ENCODE results near the gene THSD4. TPM values are rescaled to one million over a fixed set of nuclear protein-coding genes. Genes with fewer than 3 reads are reported as not detected.
A peak's percentile ranks its signal among the peaks of the same experiment; 100 is the strongest.

Gene THSD4
- polyA plus RNA-seq, 1 donor from 2014 or later: 0.46 TPM

GRCh38 chr15:71530116-71530515 lies 414.8 kb downstream of the THSD4 start:
- no peak overlapping the region for H3K27ac ChIP-seq (ENCODE audit: low read length)
- no peaks in the 10 kb centered on the region for H3K9me2 ChIP-seq (ENCODE audit: insufficient read depth, low read length)
- H3K79me2 ChIP-seq (replicated peaks; ENCODE audit: insufficient read depth, low read length): no peaks in the 10 kb centered on the region
- H3K9ac ChIP-seq (ENCODE audit: low read length): no peak overlapping the region
- no peak overlapping the region for H3K4me2 ChIP-seq (ENCODE audit: low read length)
- H3K27me3 ChIP-seq (ENCODE audit: insufficient read depth, low read depth, low read length): no peaks in the 10 kb centered on the region
- no peaks in the 10 kb centered on the region for H3K36me3 ChIP-seq (ENCODE audit: insufficient read depth, low read length)
- no peak for TF ChIP-seq POLR2AphosphoS5 (IDR thresholded peaks at IDR 0.05)
- TF ChIP-seq, protein P1, sequence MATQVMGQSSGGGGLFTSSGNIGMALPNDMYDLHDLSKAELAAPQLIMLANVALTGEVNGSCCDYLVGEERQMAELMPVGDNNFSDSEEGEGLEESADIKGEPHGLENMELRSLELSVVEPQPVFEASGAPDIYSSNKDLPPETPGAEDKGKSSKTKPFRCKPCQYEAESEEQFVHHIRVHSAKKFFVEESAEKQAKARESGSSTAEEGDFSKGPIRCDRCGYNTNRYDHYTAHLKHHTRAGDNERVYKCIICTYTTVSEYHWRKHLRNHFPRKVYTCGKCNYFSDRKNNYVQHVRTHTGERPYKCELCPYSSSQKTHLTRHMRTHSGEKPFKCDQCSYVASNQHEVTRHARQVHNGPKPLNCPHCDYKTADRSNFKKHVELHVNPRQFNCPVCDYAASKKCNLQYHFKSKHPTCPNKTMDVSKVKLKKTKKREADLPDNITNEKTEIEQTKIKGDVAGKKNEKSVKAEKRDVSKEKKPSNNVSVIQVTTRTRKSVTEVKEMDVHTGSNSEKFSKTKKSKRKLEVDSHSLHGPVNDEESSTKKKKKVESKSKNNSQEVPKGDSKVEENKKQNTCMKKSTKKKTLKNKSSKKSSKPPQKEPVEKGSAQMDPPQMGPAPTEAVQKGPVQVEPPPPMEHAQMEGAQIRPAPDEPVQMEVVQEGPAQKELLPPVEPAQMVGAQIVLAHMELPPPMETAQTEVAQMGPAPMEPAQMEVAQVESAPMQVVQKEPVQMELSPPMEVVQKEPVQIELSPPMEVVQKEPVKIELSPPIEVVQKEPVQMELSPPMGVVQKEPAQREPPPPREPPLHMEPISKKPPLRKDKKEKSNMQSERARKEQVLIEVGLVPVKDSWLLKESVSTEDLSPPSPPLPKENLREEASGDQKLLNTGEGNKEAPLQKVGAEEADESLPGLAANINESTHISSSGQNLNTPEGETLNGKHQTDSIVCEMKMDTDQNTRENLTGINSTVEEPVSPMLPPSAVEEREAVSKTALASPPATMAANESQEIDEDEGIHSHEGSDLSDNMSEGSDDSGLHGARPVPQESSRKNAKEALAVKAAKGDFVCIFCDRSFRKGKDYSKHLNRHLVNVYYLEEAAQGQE (IDR thresholded peaks at IDR 0.05; ENCODE audit: borderline replicate concordance): no peak
- no peak for TF ChIP-seq EZH2 (IDR thresholded peaks at IDR 0.05; ENCODE audit: borderline replicate concordance, insufficient read depth, low read length, poor library complexity, severe bottlenecking)
- TF ChIP-seq MXI1 (conservative IDR thresholded peaks at IDR 0.05; ENCODE audit: poor library complexity, severe bottlenecking): no peak
- TF ChIP-seq EP300 (conservative IDR thresholded peaks at IDR 0.05; ENCODE audit: poor library complexity, severe bottlenecking): no peak
- TF ChIP-seq, protein P2, sequence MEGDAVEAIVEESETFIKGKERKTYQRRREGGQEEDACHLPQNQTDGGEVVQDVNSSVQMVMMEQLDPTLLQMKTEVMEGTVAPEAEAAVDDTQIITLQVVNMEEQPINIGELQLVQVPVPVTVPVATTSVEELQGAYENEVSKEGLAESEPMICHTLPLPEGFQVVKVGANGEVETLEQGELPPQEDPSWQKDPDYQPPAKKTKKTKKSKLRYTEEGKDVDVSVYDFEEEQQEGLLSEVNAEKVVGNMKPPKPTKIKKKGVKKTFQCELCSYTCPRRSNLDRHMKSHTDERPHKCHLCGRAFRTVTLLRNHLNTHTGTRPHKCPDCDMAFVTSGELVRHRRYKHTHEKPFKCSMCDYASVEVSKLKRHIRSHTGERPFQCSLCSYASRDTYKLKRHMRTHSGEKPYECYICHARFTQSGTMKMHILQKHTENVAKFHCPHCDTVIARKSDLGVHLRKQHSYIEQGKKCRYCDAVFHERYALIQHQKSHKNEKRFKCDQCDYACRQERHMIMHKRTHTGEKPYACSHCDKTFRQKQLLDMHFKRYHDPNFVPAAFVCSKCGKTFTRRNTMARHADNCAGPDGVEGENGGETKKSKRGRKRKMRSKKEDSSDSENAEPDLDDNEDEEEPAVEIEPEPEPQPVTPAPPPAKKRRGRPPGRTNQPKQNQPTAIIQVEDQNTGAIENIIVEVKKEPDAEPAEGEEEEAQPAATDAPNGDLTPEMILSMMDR (IDR thresholded peaks at IDR 0.05; ENCODE audit: poor library complexity, severe bottlenecking): no peak
- TF ChIP-seq TAF1 (IDR thresholded peaks at IDR 0.05; ENCODE audit: low read depth): no peak
- no peak for TF ChIP-seq RAD21 (conservative IDR thresholded peaks at IDR 0.05)
- no peak for TF ChIP-seq SMC3 (conservative IDR thresholded peaks at IDR 0.05; ENCODE audit: poor library complexity)
- H2AFZ ChIP-seq (ENCODE audit: low read depth, low read length): no peak overlapping the region
- H4K20me1 ChIP-seq (ENCODE audit: insufficient read depth): no peaks in the 10 kb centered on the region
- no peak overlapping the region for H3K4me3 ChIP-seq (ENCODE audit: low read length)
- H3K9me3 ChIP-seq (ENCODE audit: low read length): no peaks in the 10 kb centered on the region
- no peaks in the 10 kb centered on the region for H3F3A ChIP-seq (ENCODE audit: insufficient read depth, low read length, poor library complexity, severe bottlenecking)

DNA sequence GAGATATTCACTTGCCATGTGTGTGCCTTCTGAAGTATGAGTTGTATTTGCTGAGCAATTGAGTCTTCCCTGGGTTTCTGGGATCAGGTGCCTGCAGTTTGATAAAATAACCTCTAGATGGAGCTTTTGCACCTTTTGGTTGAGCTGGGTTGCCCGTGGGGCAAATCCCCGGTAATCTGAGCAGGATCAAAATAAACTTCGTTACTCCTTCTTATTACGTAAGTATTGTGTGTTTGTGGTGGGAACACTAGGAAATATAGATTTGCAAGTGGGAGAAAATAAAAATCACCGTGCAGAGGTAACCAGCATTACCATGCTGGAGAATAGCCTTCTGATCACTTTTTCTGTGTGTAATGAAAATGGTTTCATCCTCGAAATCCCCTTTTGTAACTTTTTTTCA lies 417.7 kb downstream of the THSD4 start:
- no peaks in the 10 kb centered on the region for H3K9me2 ChIP-seq (ENCODE audit: insufficient read depth, low read length)
- H3K4me3 ChIP-seq (ENCODE audit: low read length): no peak overlapping the region
- TF ChIP-seq MXI1 (conservative IDR thresholded peaks at IDR 0.05; ENCODE audit: poor library complexity, severe bottlenecking): no peak
- peak; percentile 13 for TF ChIP-seq RAD21 (conservative IDR thresholded peaks at IDR 0.05)
- TF ChIP-seq, protein P2 (IDR thresholded peaks at IDR 0.05; ENCODE audit: poor library complexity, severe bottlenecking): peak; percentile 34
- no peaks in the 10 kb centered on the region for H3K36me3 ChIP-seq (ENCODE audit: insufficient read depth, low read length)
- H3F3A ChIP-seq (ENCODE audit: insufficient read depth, low read length, poor library complexity, severe bottlenecking): no peaks in the 10 kb centered on the region
- no peaks in the 10 kb centered on the region for H3K27me3 ChIP-seq (ENCODE audit: insufficient read depth, low read depth, low read length)
- no peak overlapping the region for H3K4me2 ChIP-seq (ENCODE audit: low read length)
- H3K27ac ChIP-seq (ENCODE audit: low read length): no peak overlapping the region
- no peaks in the 10 kb centered on the region for H3K79me2 ChIP-seq (replicated peaks; ENCODE audit: insufficient read depth, low read length)
- H3K9ac ChIP-seq (ENCODE audit: low read length): no peak overlapping the region
- H4K20me1 ChIP-seq (ENCODE audit: insufficient read depth): no peaks in the 10 kb centered on the region
- no peaks in the 10 kb centered on the region for H3K9me3 ChIP-seq (ENCODE audit: low read length)
- no peak overlapping the region for H2AFZ ChIP-seq (ENCODE audit: low read depth, low read length)

Data from neural cell (in vitro differentiated cells).